OCI-LY7 (cell line): Measurements from ENCODE around the gene FGD5. TPM values are rescaled to one million over a fixed set of nuclear protein-coding genes. Genes with fewer than 3 reads are reported as not detected.

ENCODE experiments used
- BruUV-seq: library from RNA; stranded (reverse); fragments of 400-500 nt; replicated peaks from 2 replicates; lab custom pipeline; 2021; lab: Mats Ljungman, UMichigan
- CTCF ChIA-PET: fragments of 300-600 bp; sonication (Branson Sonifier 250); formaldehyde crosslinking; loops from one replicate; lab custom pipeline; 2022; ENCODE audit warnings: antibody characterized with exemption; ENCODE audit not compliant: unreplicated experiment; lab: Charles Lee
- POLR2A ChIA-PET: fragments of 300-600 bp; sonication (Branson Sonifier 250); formaldehyde crosslinking; loops from one replicate; lab custom pipeline; 2022; ENCODE audit warnings: antibody characterized with exemption; lab: Charles Lee
- DNase-seq: peaks from one replicate; pipeline ENCODE4 v3.0.0-alpha.2; 2015; ENCODE audit warnings: low spot score
- H2AFZ ChIP-seq: fragments of 200-600 bp; sonication (generic), shearing (Covaris generic); 2 replicates; pipeline ENCODE4 v1.6.1; 2014; ENCODE audit warnings: mild to moderate bottlenecking, antibody characterized with exemption, low read length, moderate library complexity
- H3K27ac ChIP-seq: fragments of 200-600 bp; sonication (generic); 2 replicates; pipeline ENCODE4 v1.5.1; 2014; ENCODE audit warnings: mixed run types, low read depth, mild to moderate bottlenecking, moderate library complexity, low read length, inconsistent platforms; ENCODE audit not compliant: poor library complexity, severe bottlenecking
- H3K36me3 ChIP-seq: fragments of 200-600 bp; sonication (generic); 2 replicates; pipeline ENCODE4 v1.6.1; 2014; ENCODE audit warnings: mild to moderate bottlenecking, antibody characterized with exemption, low read length, moderate library complexity, mixed read lengths; ENCODE audit not compliant: insufficient read depth
- H3K4me1 ChIP-seq: fragments of 200-600 bp; sonication (generic); 2 replicates; pipeline ENCODE4 v1.5.1; 2014; ENCODE audit warnings: mild to moderate bottlenecking, low read length; ENCODE audit not compliant: insufficient read depth, poor library complexity, severe bottlenecking
- H3K4me2 ChIP-seq: fragments of 200-600 bp; sonication (generic); 2 replicates; pipeline ENCODE4 v1.6.1; 2014; ENCODE audit warnings: mild to moderate bottlenecking, low read length
- H3K4me3 ChIP-seq: fragments of 200-600 bp; sonication (generic); 2 replicates; pipeline ENCODE4 v1.5.1; 2014; ENCODE audit warnings: mild to moderate bottlenecking, low read depth, low read length; ENCODE audit not compliant: poor library complexity, severe bottlenecking
- H3K79me2 ChIP-seq: fragments of 200-600 bp; sonication (generic); 2 replicates; pipeline ENCODE4 v1.6.1; 2016; ENCODE audit warnings: low read depth, mild to moderate bottlenecking, low read length, moderate library complexity, mixed read lengths; ENCODE audit not compliant: insufficient read depth
- H3K9me2 ChIP-seq: fragments of 200-600 bp; sonication (generic); 2 replicates; pipeline ENCODE4 v1.6.1; 2016; ENCODE audit warnings: mild to moderate bottlenecking, low read length, mixed read lengths; ENCODE audit not compliant: insufficient read depth
- H3K9me3 ChIP-seq: fragments of 200-600 bp; sonication (generic); 2 replicates; pipeline ENCODE4 v1.6.1; 2014; ENCODE audit warnings: mild to moderate bottlenecking, mixed run types, low read length, mixed read lengths
- H4K20me1 ChIP-seq: fragments of 200-600 bp; sonication (generic); 2 replicates; pipeline ENCODE4 v1.6.1; 2014; ENCODE audit warnings: mild to moderate bottlenecking, antibody characterized with exemption, low read length, moderate library complexity, mixed read lengths; ENCODE audit not compliant: insufficient read depth
- CTCF ChIP-seq: fragments of 200-600 bp; sonication (generic); conservative IDR thresholded peaks from 2 replicates; pipeline ENCODE4 v1.5.1; 2014; ENCODE audit warnings: mild to moderate bottlenecking, antibody characterized with exemption, low read length, moderate library complexity, mixed read lengths
- EZH2phosphoT487 ChIP-seq: fragments of 200-600 bp; sonication (generic); IDR thresholded peaks from 2 replicates; pipeline ENCODE4 v1.6.1; 2018; ENCODE audit warnings: low read depth, borderline replicate concordance, mild to moderate bottlenecking, mixed run types, antibody characterized with exemption, low read length, moderate library complexity, mixed read lengths
- intact Hi-C: fragments of 100-400 bp; cut with micrococcal nuclease; formaldehyde crosslinking; loops from one replicate; pipeline ENCODE4 v1.10.0; 2022; ENCODE audit not compliant: unreplicated experiment
- total RNA-seq, 2 experiments: library from RNA; depleted of rRNA in 1 of 2; stranded (reverse); fragments of >200 nt in 1 of 2; shearing (Covaris generic) in 1 of 2; gene quantifications; 2 replicates each; pipeline ENCODE4 v1.2.3, GENCODE V29; 2014 to 2022

The FGD5 gene
- total RNA-seq, 2 experiments from 2014 or later: 0.09 to 0.21 TPM

GRCh38 chr3:14842277-14842676 lies 23.5 kb downstream of the FGD5 start:
- TF ChIP-seq CTCF (no peak), EZH2phosphoT487 (no peak)
- Histone ChIP-seq H3K9me2 (no peaks in the 10 kb centered on the region), H3K27ac (no peak overlapping the region), H3K4me2 (no peak overlapping the region), H3K9me3 (no peaks in the 10 kb centered on the region), H3K36me3 (no peaks in the 10 kb centered on the region), H4K20me1 (no peaks in the 10 kb centered on the region), H3K4me3 (no peak overlapping the region), H3K4me1 (no peaks in the 10 kb centered on the region), H2AFZ (no peak overlapping the region), H3K79me2 (no peaks in the 10 kb centered on the region)
- BruUV-seq: no TSS peak
- intact Hi-C loops: no loop called here
- ChIA-PET POLR2A (no interaction called here), CTCF (no interaction called here)
- no peak for DNase-seq

DNA sequence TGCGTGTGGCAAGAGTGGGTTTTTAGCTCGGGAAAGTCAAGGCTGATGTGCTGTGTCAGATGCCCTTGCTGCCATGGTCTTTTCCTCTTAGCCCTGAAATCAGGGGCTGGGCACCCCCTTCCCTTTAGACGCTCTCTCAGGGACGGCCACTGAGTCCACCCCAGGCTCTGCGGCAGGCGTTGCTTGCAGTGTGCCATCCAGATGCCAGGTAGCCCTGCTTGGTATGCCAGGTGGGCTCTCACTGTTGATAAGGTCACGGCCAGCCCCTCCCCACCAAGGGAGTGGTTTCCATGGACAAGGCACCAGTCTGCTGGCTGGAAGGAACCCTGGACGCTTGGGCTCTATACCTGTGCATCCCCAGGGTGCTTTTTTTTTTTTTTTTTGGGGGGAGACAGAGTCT lies 24.6 kb downstream of the FGD5 start:
- intact Hi-C loops: no loop called here
- Histone ChIP-seq H3K36me3 (no peaks in the 10 kb centered on the region), H3K27ac (no peak overlapping the region), H4K20me1 (no peaks in the 10 kb centered on the region), H2AFZ (no peak overlapping the region), H3K4me2 (no peak overlapping the region), H3K4me3 (no peak overlapping the region), H3K9me2 (no peaks in the 10 kb centered on the region), H3K79me2 (no peaks in the 10 kb centered on the region), H3K4me1 (peaks cover 9% of the 10 kb centered on the region), H3K9me3 (no peaks in the 10 kb centered on the region)
- BruUV-seq: no TSS peak
- TF ChIP-seq CTCF: no peak
- TF ChIP-seq EZH2phosphoT487: no peak
- ChIA-PET POLR2A (no interaction called here), CTCF (no interaction called here)
- DNase-seq: no peak

DNA sequence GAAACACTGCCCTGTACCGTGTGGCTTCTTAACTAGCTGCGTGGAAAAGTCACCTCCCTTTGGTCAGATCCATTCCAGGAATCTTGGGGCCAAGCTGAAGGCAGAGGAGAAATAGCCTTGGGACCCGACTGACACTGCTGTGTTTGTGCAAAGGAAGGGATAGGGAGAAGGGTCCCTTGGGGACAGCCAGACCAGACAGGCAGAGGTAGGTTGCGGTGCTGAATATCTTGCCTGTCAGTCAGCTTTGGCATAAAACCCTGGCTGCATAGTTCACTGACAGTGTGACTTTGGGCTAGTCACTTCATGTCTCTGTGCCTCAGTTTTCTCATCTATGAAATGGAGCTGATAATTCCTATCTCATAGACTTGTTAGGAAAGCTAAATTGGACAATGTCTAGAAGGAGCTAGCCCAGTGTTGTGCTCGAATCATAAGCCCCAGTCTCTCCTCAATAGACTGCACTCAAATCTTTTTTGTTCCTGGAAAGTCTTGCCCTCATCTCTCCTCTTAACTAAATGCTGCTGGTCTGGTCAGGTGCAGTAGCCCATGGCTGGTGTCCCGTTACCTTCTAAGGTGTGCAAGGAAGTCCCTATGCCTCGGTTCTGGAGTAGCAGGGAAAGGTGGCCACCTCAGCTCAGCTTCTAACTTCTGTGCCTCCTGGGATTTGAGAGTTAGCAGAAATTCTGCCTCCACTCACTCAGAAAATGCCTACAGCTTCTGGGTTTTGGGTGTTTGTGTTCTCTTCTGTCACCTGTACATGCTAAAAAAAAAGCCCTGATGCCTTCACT lies 25.8 kb downstream of the FGD5 start:
- no TSS peak for BruUV-seq
- ChIA-PET POLR2A (interaction anchor here (0.6 to 0.9 kb wide), 3 partner anchors 66 to 1416 kb away, joined by 3 to 8 read pairs (median 3); no protein-coding TSS in a partner anchor), CTCF (no interaction called here)

More for the DNA sequence above, 25.8 kb downstream of the FGD5 start:
- no peaks in the 10 kb centered on the region for H3K79me2 ChIP-seq
- TF ChIP-seq EZH2phosphoT487 (no peak), CTCF (no peak)
- no peak overlapping the region for H3K27ac ChIP-seq
- intact Hi-C loops: no loop called here
- H3K4me3 ChIP-seq: no peak overlapping the region
- no peaks in the 10 kb centered on the region for H3K9me3 ChIP-seq
- no peaks in the 10 kb centered on the region for H4K20me1 ChIP-seq
- no peak overlapping the region for H3K4me2 ChIP-seq
- no peak for DNase-seq
- H3K36me3 ChIP-seq: no peaks in the 10 kb centered on the region
- H3K4me1 ChIP-seq: peaks cover 9% of the 10 kb centered on the region
- H2AFZ ChIP-seq: no peak overlapping the region
- no peaks in the 10 kb centered on the region for H3K9me2 ChIP-seq
